GM12878 (cell line): ENCODE measurements around the gene DFFA. TPM values are rescaled to one million over a fixed set of nuclear protein-coding genes. Genes with fewer than 3 reads are reported as not detected.
A peak's percentile ranks its signal among the peaks of the same experiment; 100 is the strongest.

Experiments used
- ATF7 ChIP-seq: fragments of 450-650 bp; IDR thresholded peaks from 2 replicates; pipeline ENCODE4 v1.6.1; 2016; ENCODE audit warnings: low read depth, mild to moderate bottlenecking
- BACH1 ChIP-seq: fragments of 450-650 bp; IDR thresholded peaks from 2 replicates; pipeline ENCODE4 v1.6.1; 2017; ENCODE audit warnings: mild to moderate bottlenecking, borderline replicate concordance
- CEBPZ ChIP-seq: fragments of 150-350 bp; IDR thresholded peaks from 2 replicates; pipeline ENCODE4 v1.6.1; 2016; ENCODE audit warnings: low read depth, low read length
- DPF2 ChIP-seq: fragments of 450-650 bp; IDR thresholded peaks from 2 replicates; pipeline ENCODE4 v1.6.1; 2017; ENCODE audit warnings: mild to moderate bottlenecking
- ETV6 ChIP-seq, 2 experiments: fragments of 450-650 bp in 1 of 2; IDR thresholded peaks in 1 of 2; conservative IDR thresholded peaks in 1 of 2; 2 replicates each; pipeline ENCODE4 v1.6.1; 2014; ENCODE audit warnings: antibody characterized with exemption in 1 of 2, borderline replicate concordance in 1 of 2, low read depth in 1 of 2, mild to moderate bottlenecking in 1 of 2, moderate library complexity in 1 of 2
- HDGF ChIP-seq: fragments of 450-650 bp; IDR thresholded peaks from 2 replicates; pipeline ENCODE4 v1.6.1; 2016; ENCODE audit warnings: antibody characterized with exemption
- IRF3 ChIP-seq: fragments of 450-650 bp; IDR thresholded peaks from 2 replicates; pipeline ENCODE4 v1.6.1; 2014; ENCODE audit warnings: mild to moderate bottlenecking
- LARP7 ChIP-seq: fragments of 450-650 bp; IDR thresholded peaks from 2 replicates; pipeline ENCODE4 v1.6.1; 2017; ENCODE audit warnings: mild to moderate bottlenecking
- MYB ChIP-seq: fragments of 150-350 bp; IDR thresholded peaks from 2 replicates; pipeline ENCODE4 v1.6.1; 2014; ENCODE audit warnings: mild to moderate bottlenecking, low read depth, low read length, borderline replicate concordance
- NBN ChIP-seq: fragments of 450-650 bp; IDR thresholded peaks from 2 replicates; pipeline ENCODE4 v1.6.1; 2016
- NFXL1 ChIP-seq: fragments of 450-650 bp; IDR thresholded peaks from 2 replicates; pipeline ENCODE4 v1.6.1; 2017; ENCODE audit warnings: antibody characterized with exemption, mild to moderate bottlenecking, borderline replicate concordance
- PAX5 ChIP-seq: IDR thresholded peaks from 2 replicates; pipeline ENCODE4 v1.6.1; 2011; ENCODE audit warnings: low read depth, low read length, borderline replicate concordance
- PKNOX1 ChIP-seq: fragments of 450-650 bp; IDR thresholded peaks from 2 replicates; pipeline ENCODE4 v1.6.1; 2016; ENCODE audit warnings: mild to moderate bottlenecking
- RAD21 ChIP-seq: IDR thresholded peaks from 2 replicates; pipeline ENCODE4 v1.6.1; 2011; ENCODE audit warnings: mild to moderate bottlenecking, low read depth, low read length, moderate library complexity; ENCODE audit not compliant: insufficient read depth
- RBBP5 ChIP-seq: fragments of 200-600 bp; sonication (generic); conservative IDR thresholded peaks from 2 replicates; pipeline ENCODE4 v1.6.1; 2016
- REST ChIP-seq: IDR thresholded peaks from 2 replicates; pipeline ENCODE4 v1.6.1; 2012; ENCODE audit warnings: mild to moderate bottlenecking, low read depth, low read length
- polyA plus RNA-seq, 11 experiments: library from polyadenylated mRNA; depleted of rRNA in 4 of 11; unstranded in 6 of 11; stranded (reverse) in 5 of 11; fragments of >200 nt; fragmentation: Nextera tagmentation in 4 of 11; fragmentation: Illumina TruSeq in 1 of 11; extraction: Ambion mirVana in 4 of 11; extraction: Trizol in 1 of 11; gene quantifications; 1 replicate in 1 of 11; 2 replicates in 10 of 11; pipeline versions ENCODE4 v1.2.1 to v1.2.3, GENCODE V29; 2011 to 2016; ENCODE audit warnings: inconsistent platforms in 2 of 11, missing spikeins in 2 of 11, low read depth in 1 of 11
- total RNA-seq, 4 experiments: library from RNA; depleted of rRNA in 3 of 4; stranded (reverse); fragments of >200 nt in 3 of 4; fragmentation: Illumina TruSeq in 1 of 4; extraction: Trizol in 1 of 4; gene quantifications; 2 replicates each; pipeline versions ENCODE4 v1.2.1 to v1.2.3, GENCODE V29; 2013 to 2021
- TF ChIP-seq, protein P1 (sequence below), 3 experiments: IDR thresholded peaks in 2 of 3; conservative IDR thresholded peaks in 1 of 3; 2 replicates each; pipeline ENCODE4 v1.5.1; 2011; ENCODE audit warnings: low read depth in 3 of 3, low read length in 3 of 3, mild to moderate bottlenecking in 3 of 3, control low read depth in 2 of 3, moderate library complexity in 2 of 3, inconsistent platforms in 1 of 3, mixed read lengths in 1 of 3; ENCODE audit not compliant: control insufficient read depth in 2 of 3, insufficient read depth in 1 of 3; ENCODE audit errors: extremely low read depth in 1 of 3
- TF ChIP-seq, protein P2 (sequence below): IDR thresholded peaks from 2 replicates; pipeline ENCODE4 v1.6.1; 2011; ENCODE audit warnings: low read depth, mild to moderate bottlenecking, low read length, moderate library complexity, borderline replicate concordance; ENCODE audit errors: extremely low read depth

The DFFA gene
- total and polyA plus RNA-seq, 10 of the 15 experiments (the other 5 are each of a cell fraction or from before 2014, with no cell fraction given): 37.4 to 83.8 (median 52.4) TPM

DNA sequence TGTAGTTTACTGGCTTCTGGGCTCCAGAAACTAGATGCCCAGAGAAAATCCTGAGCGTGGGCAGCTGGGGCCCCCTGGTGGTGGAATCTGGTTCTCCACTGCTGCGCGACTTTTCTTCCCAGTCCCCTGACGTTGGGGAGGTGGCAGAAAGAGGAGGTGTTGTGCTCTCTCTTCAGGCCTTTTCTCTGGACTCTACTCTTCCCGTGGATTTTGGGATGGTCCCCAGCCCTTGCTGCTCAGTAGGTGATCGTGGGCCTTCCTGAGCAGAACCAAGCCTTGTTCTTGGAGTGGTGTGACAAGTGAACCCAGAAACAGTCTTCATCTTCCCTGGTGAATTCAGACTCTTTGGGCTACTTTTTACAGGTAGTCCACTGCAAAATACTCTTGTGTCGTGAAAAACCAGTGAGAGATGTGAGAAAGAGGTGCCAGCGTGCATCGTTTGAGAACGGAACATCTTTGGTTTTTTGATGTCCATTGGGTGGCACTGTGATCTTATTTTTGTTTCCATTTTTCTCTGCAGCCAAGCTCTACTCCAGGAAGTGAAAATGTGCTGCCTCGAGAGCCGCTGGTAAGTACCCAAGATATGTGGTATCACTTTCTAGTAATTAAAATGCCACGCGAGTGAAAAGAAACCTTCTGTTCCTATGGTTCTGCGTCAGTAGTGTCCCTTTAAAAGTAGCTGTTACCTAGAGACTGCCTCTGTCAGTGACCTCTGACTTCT, 22.6 kb upstream of the DFFA start (continued):
- TF ChIP-seq MYB (0 out of 2 replicates have a peak, but pooled peaks have one; percentile 23), PAX5 (no peak), PKNOX1 (peak; percentile 71), BACH1 (no peak; the same call in 1 of the 2 replicates), RAD21 (peak; percentile 82), LARP7 (peak; percentile 81), NBN (peak; percentile 75; the same call in 1 of the 2 replicates), IRF3 (no peak), HDGF (no peak), NFXL1 (no peak), RBBP5 (no peak), ATF7 (peak; percentile 55), CEBPZ (no peak), REST (no peak), DPF2 (no peak), ETV6 (conservative IDR thresholded peaks at IDR 0.05 in 1 of 2, IDR thresholded peaks at IDR 0.05 in 1 of 2; ENCODE audit: borderline replicate concordance in 1 of 2, low read depth in 1 of 2) (no peak)
- TF ChIP-seq, protein P1, sequence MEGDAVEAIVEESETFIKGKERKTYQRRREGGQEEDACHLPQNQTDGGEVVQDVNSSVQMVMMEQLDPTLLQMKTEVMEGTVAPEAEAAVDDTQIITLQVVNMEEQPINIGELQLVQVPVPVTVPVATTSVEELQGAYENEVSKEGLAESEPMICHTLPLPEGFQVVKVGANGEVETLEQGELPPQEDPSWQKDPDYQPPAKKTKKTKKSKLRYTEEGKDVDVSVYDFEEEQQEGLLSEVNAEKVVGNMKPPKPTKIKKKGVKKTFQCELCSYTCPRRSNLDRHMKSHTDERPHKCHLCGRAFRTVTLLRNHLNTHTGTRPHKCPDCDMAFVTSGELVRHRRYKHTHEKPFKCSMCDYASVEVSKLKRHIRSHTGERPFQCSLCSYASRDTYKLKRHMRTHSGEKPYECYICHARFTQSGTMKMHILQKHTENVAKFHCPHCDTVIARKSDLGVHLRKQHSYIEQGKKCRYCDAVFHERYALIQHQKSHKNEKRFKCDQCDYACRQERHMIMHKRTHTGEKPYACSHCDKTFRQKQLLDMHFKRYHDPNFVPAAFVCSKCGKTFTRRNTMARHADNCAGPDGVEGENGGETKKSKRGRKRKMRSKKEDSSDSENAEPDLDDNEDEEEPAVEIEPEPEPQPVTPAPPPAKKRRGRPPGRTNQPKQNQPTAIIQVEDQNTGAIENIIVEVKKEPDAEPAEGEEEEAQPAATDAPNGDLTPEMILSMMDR (IDR thresholded peaks at IDR 0.05 in 2 of 3, conservative IDR thresholded peaks at IDR 0.05 in 1 of 3; ENCODE audit: control insufficient read depth in 2 of 3, extremely low read depth in 1 of 3, insufficient read depth in 1 of 3, low read depth in 3 of 3, low read length in 3 of 3): peak; percentile 88 to 93 (median 92)
- TF ChIP-seq, protein P2, sequence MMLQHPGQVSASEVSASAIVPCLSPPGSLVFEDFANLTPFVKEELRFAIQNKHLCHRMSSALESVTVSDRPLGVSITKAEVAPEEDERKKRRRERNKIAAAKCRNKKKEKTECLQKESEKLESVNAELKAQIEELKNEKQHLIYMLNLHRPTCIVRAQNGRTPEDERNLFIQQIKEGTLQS: no peak
